HFFc6 (cell line): Measurements from ENCODE around the gene FAM117A. TPM values are rescaled to one million over a fixed set of nuclear protein-coding genes. Genes with fewer than 3 reads are reported as not detected.

ENCODE experiments used
- DNase-seq: peaks from one replicate; pipeline ENCODE4 v3.0.0-alpha.2; 2018
- H3K27ac Mint-ChIP-seq: 2 replicates; pipeline ENCODE4 v1.8.0; 2020; ENCODE audit warnings: mild to moderate bottlenecking, mixed read lengths
- H3K27me3 Mint-ChIP-seq: 2 replicates; pipeline ENCODE4 v1.8.0; 2021; ENCODE audit warnings: mild to moderate bottlenecking, moderate library complexity, mixed read lengths; ENCODE audit not compliant: insufficient read depth
- H3K36me3 Mint-ChIP-seq: 2 replicates; pipeline ENCODE4 v1.8.0; 2021; ENCODE audit warnings: low read depth, mixed read lengths
- H3K4me1 Mint-ChIP-seq: 2 replicates; pipeline ENCODE4 v1.8.0; 2020; ENCODE audit warnings: low read depth, mixed read lengths
- H3K4me3 Mint-ChIP-seq: 2 replicates; pipeline ENCODE4 v1.8.0; 2020; ENCODE audit warnings: mild to moderate bottlenecking, moderate library complexity, mixed read lengths
- H3K9me3 Mint-ChIP-seq: 2 replicates; pipeline ENCODE4 v1.8.0; 2020; ENCODE audit warnings: mild to moderate bottlenecking, mixed read lengths
- CTCF ChIP-seq: fragments of 200-600 bp; sonication (generic); IDR thresholded peaks from 2 replicates; pipeline ENCODE4 v1.5.0; 2021; ENCODE audit warnings: antibody characterized with exemption, mild to moderate bottlenecking
- total RNA-seq, 6 experiments: library from RNA; stranded (reverse); fragmentation: NEBNext Ultra II Directional; extraction: Animal tissue kit (Norgen Biotek cat#: 25700); gene quantifications; 2 replicates in 1 of 6; 3 replicates in 5 of 6; pipeline ENCODE4 v1.2.3, GENCODE V29; 2021

Gene FAM117A
- total RNA-seq, 6 experiments from 2014 or later: 0.23 to 1.1 (median 0.57) TPM

DNA sequence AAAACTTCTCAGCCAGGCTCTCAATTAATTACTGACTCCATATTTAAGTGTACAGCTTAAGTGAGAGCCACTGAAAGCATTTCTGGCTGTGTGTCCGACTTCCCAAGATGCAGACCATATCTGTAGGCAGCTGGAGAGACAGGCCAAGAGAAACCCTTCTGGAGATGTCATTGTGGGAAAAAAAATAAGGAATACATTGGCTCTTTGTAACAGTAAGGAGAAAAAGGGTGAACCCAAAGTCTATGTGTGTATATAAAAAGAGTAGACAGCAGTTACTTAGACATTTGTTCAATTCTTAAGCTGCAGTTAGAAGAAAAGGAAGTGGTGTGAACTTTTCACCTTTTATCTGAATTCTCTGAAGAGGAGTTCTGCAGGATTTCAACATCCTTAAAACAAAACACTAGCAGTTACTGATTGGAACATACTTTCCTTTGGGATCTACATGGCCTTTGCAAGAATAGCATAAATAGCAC, 21.7 kb downstream of the FAM117A start:
- H3K4me3 Mint-ChIP-seq: no peak overlapping the region
- DNase-seq: no peak

DNA sequence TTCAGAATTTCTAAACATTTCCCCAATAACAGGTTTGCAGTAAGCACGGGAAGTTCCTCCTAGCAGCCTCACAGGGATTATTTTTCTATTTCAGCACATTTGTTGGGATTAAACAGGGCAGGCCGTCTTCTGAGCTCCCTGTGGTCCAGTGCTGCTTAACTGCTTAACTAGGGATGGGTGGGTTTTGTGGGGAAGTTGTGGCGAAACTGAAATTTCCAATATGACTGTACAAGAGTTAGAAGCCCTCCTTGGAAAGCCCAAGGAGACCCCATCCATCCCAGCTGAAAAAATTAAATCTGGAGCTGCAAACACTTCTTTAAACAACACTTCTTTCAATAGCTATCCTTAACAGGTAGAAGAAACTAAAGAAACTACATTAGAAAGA, 22.2 kb downstream of the FAM117A start:
- Mint-ChIP-seq H3K27ac (no peak overlapping the region), H3K27me3 (peaks cover 35% of the 10 kb centered on the region), H3K9me3 (no peaks in the 10 kb centered on the region), H3K36me3 (no peaks in the 10 kb centered on the region; the same call in 1 of the 2 replicates), H3K4me1 (no peaks in the 10 kb centered on the region), H3K4me3 (no peak overlapping the region)
- DNase-seq: no peak
- no peak for TF ChIP-seq CTCF

More for the DNA sequence above, 21.7 kb downstream of the FAM117A start:
- Mint-ChIP-seq H3K27me3 (peaks cover 33% of the 10 kb centered on the region), H3K36me3 (no peaks in the 10 kb centered on the region; the same call in 1 of the 2 replicates), H3K9me3 (no peaks in the 10 kb centered on the region), H3K27ac (no peak overlapping the region), H3K4me1 (no peaks in the 10 kb centered on the region)
- TF ChIP-seq CTCF: no peak

DNA sequence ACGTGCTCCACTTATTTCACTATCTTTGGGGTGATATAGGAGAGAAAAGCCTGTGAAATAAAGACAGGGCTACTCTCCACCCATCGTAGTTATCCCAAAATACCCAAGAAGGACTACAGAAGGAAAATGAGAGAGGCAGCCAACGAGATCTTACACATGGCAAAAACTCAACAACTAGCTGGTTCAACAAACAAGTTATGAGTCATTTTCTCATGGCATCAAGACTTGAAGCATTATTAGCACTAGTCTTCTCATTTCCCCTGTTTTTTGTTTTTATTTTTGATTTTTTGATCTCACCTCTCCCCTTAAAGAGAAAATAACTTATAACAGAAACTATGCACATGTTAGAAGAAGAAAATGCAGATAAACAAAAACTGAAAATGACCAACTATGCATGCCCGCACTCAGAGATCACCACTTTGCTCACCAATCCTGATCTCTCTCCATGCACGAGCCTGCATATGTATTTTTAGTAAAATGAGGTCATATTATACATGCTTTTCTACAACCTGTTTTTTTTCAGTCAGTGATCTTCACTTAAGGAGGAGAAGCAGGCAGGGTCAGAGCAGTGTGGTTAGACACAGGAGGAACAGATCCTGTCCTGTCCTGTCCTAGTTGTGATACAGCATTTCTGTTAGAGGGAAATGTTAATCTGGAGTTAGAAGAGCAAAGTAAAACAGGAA, 22.8 kb downstream of the FAM117A start:
- Mint-ChIP-seq H3K36me3 (no peaks in the 10 kb centered on the region; the same call in 1 of the 2 replicates), H3K4me1 (no peaks in the 10 kb centered on the region), H3K4me3 (no peak overlapping the region), H3K27ac (no peak overlapping the region), H3K9me3 (no peaks in the 10 kb centered on the region), H3K27me3 (peaks cover 39% of the 10 kb centered on the region)
- no peak for DNase-seq
- no peak for TF ChIP-seq CTCF

DNA sequence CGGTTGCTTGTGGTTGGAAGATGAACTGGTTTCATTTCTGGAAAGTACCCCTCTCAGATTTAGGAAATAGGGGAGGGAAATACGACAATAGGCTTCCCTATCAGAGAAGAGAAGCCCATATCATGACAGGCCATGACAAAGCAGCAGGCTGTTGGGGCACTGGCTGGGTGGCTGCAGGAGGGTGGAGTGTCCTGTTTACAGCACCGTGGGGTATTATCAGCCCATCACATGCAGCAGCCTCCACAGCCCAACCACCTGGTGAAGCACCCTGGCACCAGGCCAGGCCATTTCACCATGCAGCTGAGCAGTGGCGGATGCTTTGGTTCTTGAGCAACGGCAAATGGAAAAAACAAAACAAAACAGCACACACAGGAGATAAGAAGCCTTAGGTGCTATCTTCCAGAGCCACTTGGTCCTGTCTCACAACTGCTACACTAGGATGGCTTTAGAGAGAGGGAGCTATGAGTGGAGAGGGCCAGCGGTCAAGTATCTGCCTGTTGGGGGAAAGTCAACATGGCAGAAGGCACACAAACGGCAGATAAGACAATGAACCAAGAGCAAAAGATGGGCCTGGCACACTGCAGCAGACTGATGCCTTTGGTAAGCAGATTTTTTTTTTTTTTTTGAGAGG, 24.2 kb downstream of the FAM117A start:
- peaks cover 38% of the 10 kb centered on the region for H3K27me3 Mint-ChIP-seq
- TF ChIP-seq CTCF: no peak
- no peaks in the 10 kb centered on the region for H3K4me1 Mint-ChIP-seq
- no peak for DNase-seq
- no peak overlapping the region for H3K4me3 Mint-ChIP-seq
- H3K9me3 Mint-ChIP-seq: no peaks in the 10 kb centered on the region
- no peak overlapping the region for H3K27ac Mint-ChIP-seq
- H3K36me3 Mint-ChIP-seq: no peaks in the 10 kb centered on the region; the same call in 1 of the 2 replicates

DNA sequence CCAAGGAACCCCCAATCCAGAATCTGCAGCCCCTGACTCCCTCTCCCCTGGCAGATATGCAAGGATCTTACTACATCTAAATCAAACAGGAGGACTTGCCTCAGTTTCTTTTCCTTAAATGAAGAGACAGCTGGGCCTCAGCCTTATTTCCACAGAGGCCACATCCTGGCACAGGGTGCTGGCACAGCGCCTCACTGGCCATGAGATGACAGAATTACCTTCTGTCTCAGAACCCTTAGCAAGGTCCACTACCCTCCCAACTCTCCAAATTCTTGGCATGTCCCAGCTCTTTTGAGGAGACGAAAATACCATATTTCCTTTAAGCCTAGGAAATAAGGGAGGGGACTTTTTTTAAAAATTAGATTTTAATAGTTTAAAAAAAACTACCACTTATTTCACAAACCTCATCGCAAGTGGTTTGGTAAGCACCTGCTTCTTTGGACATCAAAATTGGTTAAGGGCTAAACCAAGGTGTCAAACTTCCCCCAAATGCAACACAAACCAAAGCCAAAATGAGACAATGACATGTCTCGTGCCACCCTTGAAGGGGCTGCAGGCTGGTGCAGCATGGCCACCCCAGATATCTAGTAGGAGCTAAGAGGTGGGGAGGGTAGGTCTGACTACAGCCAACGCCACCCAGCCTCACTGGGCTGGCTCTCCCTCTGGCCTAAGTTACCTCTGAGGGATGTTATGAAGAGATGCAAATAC, 25.3 kb downstream of the FAM117A start:
- Mint-ChIP-seq H3K9me3 (no peaks in the 10 kb centered on the region), H3K36me3 (no peaks in the 10 kb centered on the region; the same call in 1 of the 2 replicates), H3K4me1 (no peaks in the 10 kb centered on the region), H3K27ac (no peak overlapping the region), H3K27me3 (peaks cover 41% of the 10 kb centered on the region), H3K4me3 (no peak overlapping the region)
- no peak for TF ChIP-seq CTCF
- DNase-seq: no peak
